BE2C (cell line): ENCODE results near the gene ZMYND8.
A peak's percentile ranks its signal among the peaks of the same experiment; 100 is the strongest.

Experiments used
- DNase-seq: peaks from one replicate; pipeline ENCODE4 v3.0.0-alpha.2; 2020
- H3K27me3 ChIP-seq: fragments of 250-450 bp; sonication (Bioruptor Pico); 2 replicates; pipeline ENCODE4 v1.5.1; 2020; ENCODE audit warnings: mild to moderate bottlenecking
- H3K36me3 ChIP-seq: fragments of 250-450 bp; sonication (Bioruptor Pico); 2 replicates; pipeline ENCODE4 v1.5.1; 2020; ENCODE audit warnings: mild to moderate bottlenecking
- H3K4me1 ChIP-seq: fragments of 250-450 bp; sonication (Bioruptor Pico); 2 replicates; pipeline ENCODE4 v1.5.1; 2020
- H3K4me3 ChIP-seq: 2 replicates; pipeline ENCODE4 v1.5.1; 2011; ENCODE audit warnings: low read depth, low read length
- H3K9me3 ChIP-seq: fragments of 250-450 bp; sonication (Bioruptor Pico); 2 replicates; pipeline ENCODE4 v1.5.1; 2020
- CTCF ChIP-seq: IDR thresholded peaks from 2 replicates; pipeline ENCODE4 v1.5.1; 2012; ENCODE audit warnings: mild to moderate bottlenecking, low read depth, low read length

Gene ZMYND8

GRCh38 chr20:47224857-47225256, 131.6 kb downstream of the ZMYND8 start:
- H3K36me3 ChIP-seq, result peaks cover 87% of the 10 kb centered on the region
- TF ChIP-seq CTCF, result no peak
- no peak for DNase-seq
- H3K4me1 ChIP-seq, result no peaks in the 10 kb centered on the region
- H3K9me3 ChIP-seq, result no peaks in the 10 kb centered on the region
- H3K27me3 ChIP-seq, result no peaks in the 10 kb centered on the region
- no peak overlapping the region for H3K4me3 ChIP-seq

- DNase-seq, result no peak
- Histone ChIP-seq H3K27me3 (no peaks in the 10 kb centered on the region), H3K36me3 (peaks cover 87% of the 10 kb centered on the region), H3K4me3 (no peak overlapping the region), H3K4me1 (no peaks in the 10 kb centered on the region), H3K9me3 (no peaks in the 10 kb centered on the region)
- TF ChIP-seq CTCF, result no peak
Observed at GRCh38 chr20:47224300-47224791, 132.2 kb downstream of the ZMYND8 start.

- TF ChIP-seq CTCF, result no peak
- Histone ChIP-seq H3K9me3 (no peaks in the 10 kb centered on the region), H3K36me3 (peaks cover 86% of the 10 kb centered on the region), H3K4me3 (no peak overlapping the region), H3K27me3 (no peaks in the 10 kb centered on the region), H3K4me1 (no peaks in the 10 kb centered on the region)
- no peak for DNase-seq
Observed at GRCh38 chr20:47223896-47224295, 132.6 kb downstream of the ZMYND8 start.

GRCh38 chr20:47222468-47223119, 133.9 kb downstream of the ZMYND8 start:
- no peaks in the 10 kb centered on the region for H3K9me3 ChIP-seq
- peaks cover 88% of the 10 kb centered on the region for H3K36me3 ChIP-seq
- no peak for DNase-seq
- no peak for TF ChIP-seq CTCF
- H3K27me3 ChIP-seq, result no peaks in the 10 kb centered on the region
- no peak overlapping the region for H3K4me3 ChIP-seq
- no peaks in the 10 kb centered on the region for H3K4me1 ChIP-seq

- TF ChIP-seq CTCF, result no peak
- DNase-seq, result no peak
- H3K9me3 ChIP-seq, result no peaks in the 10 kb centered on the region
- H3K27me3 ChIP-seq, result no peaks in the 10 kb centered on the region
- peaks cover 88% of the 10 kb centered on the region for H3K36me3 ChIP-seq
- H3K4me3 ChIP-seq, result no peak overlapping the region
- H3K4me1 ChIP-seq, result no peaks in the 10 kb centered on the region
Observed at GRCh38 chr20:47221036-47221625, 135.4 kb downstream of the ZMYND8 start.

GRCh38 chr20:47220161-47220582, 136.3 kb downstream of the ZMYND8 start:
- peak; percentile 85 for TF ChIP-seq CTCF
- Histone ChIP-seq H3K9me3 (no peaks in the 10 kb centered on the region), H3K36me3 (peaks cover 96% of the 10 kb centered on the region), H3K27me3 (no peaks in the 10 kb centered on the region), H3K4me1 (no peaks in the 10 kb centered on the region), H3K4me3 (no peak overlapping the region)
- DNase-seq, result peak; percentile 64
